Esophagus squamous epithelium (tissue), 4 donors: ENCODE measurements around the gene IARS2.

Experiments used
- CTCF ChIP-seq, 6 experiments: fragments of 450-650 bp in 4 of 6; fragments of 200-600 bp in 2 of 6; sonication (generic) in 2 of 6; IDR thresholded peaks; one replicate each; pipeline ENCODE4 v1.5.1; 2016 to 2019; ENCODE audit warnings: antibody characterized with exemption in 6 of 6, mild to moderate bottlenecking in 4 of 6, moderate library complexity in 4 of 6
- POLR2A ChIP-seq, 4 donors: fragments of 450-650 bp; IDR thresholded peaks; one replicate each; pipeline ENCODE4 v1.6.1; 2017; ENCODE audit warnings: antibody characterized with exemption in 4 of 4, mild to moderate bottlenecking in 4 of 4, moderate library complexity in 3 of 4

GRCh38 chr1:220153147-220153546 lies 59.2 kb downstream of the IARS2 start:
- TF ChIP-seq CTCF (IDR thresholded peaks at IDR 0.05) (no peak), POLR2A (IDR thresholded peaks at IDR 0.05) (no peak)
